B cell (primary cell): ENCODE data around the gene LRRC4C. TPM values are rescaled to one million over a fixed set of nuclear protein-coding genes. Genes with fewer than 3 reads are reported as not detected.

Source experiments
- ATAC-seq: fragments of 200-7000 bp; cut with Tn5 transposase; one replicate; pipeline ENCODE4 v1.10.0; 2021; ENCODE audit warnings: low read depth, mild to moderate bottlenecking, moderate number of reproducible peaks, moderate library complexity
- CTCF ChIA-PET: fragments of 350-600 bp; sonication (Branson Sonifier 250); formaldehyde crosslinking; loops from one replicate; lab custom pipeline; 2021; ENCODE audit warnings: antibody characterized with exemption, inconsistent platforms; lab: Charles Lee
- POLR2A ChIA-PET: fragments of 350-600 bp; sonication (Branson Sonifier 250); formaldehyde crosslinking; loops from one replicate; lab custom pipeline; 2021; ENCODE audit warnings: antibody characterized with exemption; lab: Charles Lee
- DNase-seq: peaks from one replicate; pipeline ENCODE4 v3.0.0; 2013
- H2AFZ ChIP-seq: 2 replicates; pipeline ENCODE4 v1.6.1; 2012; ENCODE audit warnings: mild to moderate bottlenecking, low read depth, low read length; ENCODE audit not compliant: insufficient read depth, poor library complexity, severe bottlenecking
- H3K27ac ChIP-seq, 2 donors: 1 replicate in 1 of 2; 2 replicates in 1 of 2; pipeline ENCODE4 v1.5.1; 2012 to 2013; ENCODE audit warnings: low read length in 2 of 2, mild to moderate bottlenecking in 2 of 2, moderate library complexity in 1 of 2
- H3K27me3 ChIP-seq, 4 experiments: fragments of 200-600 bp in 1 of 4; sonication (generic) in 1 of 4; replicated peaks in 1 of 4; 1 replicate in 2 of 4; 2 replicates in 2 of 4; pipeline versions ENCODE4 v1.6.1 to v1.7.0; 2013 to 2016; ENCODE audit warnings: low read length in 3 of 4, mild to moderate bottlenecking in 2 of 4, mixed read lengths in 1 of 4, moderate library complexity in 1 of 4; ENCODE audit not compliant: insufficient read depth in 4 of 4, control insufficient read depth in 3 of 4; ENCODE audit errors: control extremely low read depth in 1 of 4
- H3K36me3 ChIP-seq, 2 experiments: replicated peaks in 1 of 2; 1 replicate in 1 of 2; 2 replicates in 1 of 2; pipeline versions ENCODE4 v1.6.1 to v1.7.1; 2013; ENCODE audit warnings: low read length in 1 of 2; ENCODE audit not compliant: insufficient read depth in 2 of 2, control insufficient read depth in 1 of 2; ENCODE audit errors: control extremely low read depth in 1 of 2, extremely low read depth in 1 of 2
- H3K4me1 ChIP-seq, 2 donors: fragments of 200-600 bp in 1 of 2; sonication (generic) in 1 of 2; 1 replicate in 1 of 2; 2 replicates in 1 of 2; pipeline versions ENCODE4 v1.5.1 to v1.6.1; 2013 to 2017; ENCODE audit warnings: low read length in 2 of 2; ENCODE audit not compliant: control insufficient read depth in 2 of 2, insufficient read depth in 2 of 2
- H3K4me2 ChIP-seq: replicated peaks from 2 replicates; pipeline ENCODE3; 2012; ENCODE audit warnings: mild to moderate bottlenecking, low read depth, low read length; ENCODE audit not compliant: poor library complexity, severe bottlenecking
- H3K4me3 ChIP-seq, 5 experiments: fragments of 200-600 bp in 1 of 5; sonication (generic) in 1 of 5; 1 replicate in 3 of 5; 2 replicates in 2 of 5; pipeline versions ENCODE4 v1.5.1 to v1.7.0; 2011 to 2016; ENCODE audit warnings: low read length in 4 of 5, mild to moderate bottlenecking in 4 of 5, low read depth in 2 of 5, control low read depth in 1 of 5, moderate library complexity in 1 of 5; ENCODE audit not compliant: insufficient read depth in 1 of 5; ENCODE audit errors: control extremely low read depth in 1 of 5, extremely low read depth in 1 of 5
- H3K79me2 ChIP-seq: fragments of 200-600 bp; sonication (generic); one replicate; pipeline ENCODE4 v1.6.0; 2016; ENCODE audit warnings: low read length; ENCODE audit not compliant: control insufficient read depth, insufficient read depth
- H3K9ac ChIP-seq: fragments of 200-600 bp; sonication (generic); 2 replicates; pipeline ENCODE4 v1.6.1; 2017; ENCODE audit warnings: mild to moderate bottlenecking, low read length, moderate library complexity
- H3K9me3 ChIP-seq, 3 donors: one replicate each; pipeline versions ENCODE4 v1.6.1 to v1.7.1; 2013; ENCODE audit warnings: low read length in 2 of 3; ENCODE audit not compliant: control insufficient read depth in 2 of 3, insufficient read depth in 1 of 3; ENCODE audit errors: control extremely low read depth in 1 of 3
- H4K20me1 ChIP-seq: 2 replicates; pipeline ENCODE4 v1.6.0; 2012; ENCODE audit warnings: mild to moderate bottlenecking, low read length; ENCODE audit not compliant: insufficient read depth, control insufficient read depth, poor library complexity, severe bottlenecking
- H3K27ac Mint-ChIP-seq: one replicate; pipeline ENCODE4 v1.8.0; 2021; ENCODE audit warnings: mixed read lengths
- H3K27me3 Mint-ChIP-seq: one replicate; pipeline ENCODE4 v1.8.0; 2021; ENCODE audit warnings: mixed read lengths
- H3K4me1 Mint-ChIP-seq: one replicate; pipeline ENCODE4 v1.8.0; 2021; ENCODE audit warnings: mixed read lengths
- H3K4me3 Mint-ChIP-seq: one replicate; pipeline ENCODE4 v1.8.0; 2021; ENCODE audit warnings: mixed read lengths
- H3K9me3 Mint-ChIP-seq: one replicate; pipeline ENCODE4 v1.8.0; 2022; ENCODE audit warnings: mixed read lengths; ENCODE audit not compliant: insufficient read depth
- EZH2 ChIP-seq: IDR thresholded peaks from 2 replicates; pipeline ENCODE4 v1.6.1; 2012; ENCODE audit warnings: borderline replicate concordance, low read depth, mild to moderate bottlenecking, moderate library complexity, low read length; ENCODE audit not compliant: insufficient read depth, poor library complexity, severe bottlenecking
- WGBS: methylation state at CpG from one replicate; pipeline ENCODE4 v1.1.5; 2013; ENCODE audit warnings: missing lambda C conversion rate; ENCODE audit not compliant: insufficient coverage; 5-methylcytosine and 5-hydroxymethylcytosine counted together
- intact Hi-C: fragments of 100-400 bp; cut with micrococcal nuclease; formaldehyde crosslinking; loops from one replicate; pipeline ENCODE4 v1.10.0; 2022
- polyA plus RNA-seq: library from polyadenylated mRNA; depleted of rRNA; stranded (reverse); fragments of >200 nt; gene quantifications from 2 replicates; pipeline ENCODE4 v1.2.3, GENCODE V29; 2012
- total RNA-seq, 2 donors: library from RNA; stranded (reverse); fragments of 120-200 nt in 1 of 2; gene quantifications; 1 replicate in 1 of 2; 2 replicates in 1 of 2; pipeline versions ENCODE4 v1.2.3 to v1.2.4, GENCODE V29; 2013 to 2022
- TF ChIP-seq, protein P1 (sequence below): fragments of 200-600 bp; IDR thresholded peaks from one replicate; pipeline ENCODE4 v1.8.0; 2022; ENCODE audit warnings: antibody characterized with exemption, mild to moderate bottlenecking

LRRC4C gene
- total and polyA plus RNA-seq, 2 donors (not counting 1 experiment from before 2014, with no cell fraction given) = 0.57 TPM; not detected in 1

DNA sequence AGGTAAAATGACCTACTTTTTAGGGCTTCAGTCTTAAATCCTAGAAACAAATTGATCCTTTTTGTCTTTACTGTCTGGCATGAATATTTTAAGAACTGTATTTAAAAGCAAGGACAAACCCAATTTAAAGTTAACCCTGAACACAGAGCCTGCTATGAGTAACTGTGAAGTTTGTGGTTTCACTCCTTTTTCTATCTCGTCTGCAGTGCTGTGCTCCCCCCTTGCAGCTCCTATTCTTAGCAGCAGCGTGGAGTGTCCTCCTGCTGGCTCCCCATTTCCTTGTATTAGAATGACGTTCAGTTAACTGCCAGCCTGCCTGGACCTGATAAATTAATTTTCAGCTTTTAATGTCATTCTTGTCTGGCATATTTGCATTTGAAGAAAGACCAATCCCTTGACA, 40.0 kb upstream of the LRRC4C start:
- Mint-ChIP-seq H3K27me3 (no peaks in the 10 kb centered on the region), H3K27ac (no peak overlapping the region), H3K4me3 (no peak overlapping the region), H3K9me3 (no peaks in the 10 kb centered on the region), H3K4me1 (no peaks in the 10 kb centered on the region)
- H4K20me1 ChIP-seq = no peaks in the 10 kb centered on the region
- no peaks in the 10 kb centered on the region for H3K9me3 ChIP-seq
- ChIA-PET POLR2A (no interaction called here), CTCF (no interaction called here)
- H2AFZ ChIP-seq = no peak overlapping the region
- no peak overlapping the region for H3K27ac ChIP-seq
- no peak overlapping the region for H3K4me2 ChIP-seq
- no peak overlapping the region for H3K4me3 ChIP-seq
- WGBS = 0% methylated on average over 1 of the region's 3 CpGs
- intact Hi-C loops = no loop called here
- H3K9ac ChIP-seq = no peak overlapping the region
- DNase-seq (no peak), ATAC-seq (no peak)
- no peak for TF ChIP-seq EZH2
- TF ChIP-seq, protein P1, sequence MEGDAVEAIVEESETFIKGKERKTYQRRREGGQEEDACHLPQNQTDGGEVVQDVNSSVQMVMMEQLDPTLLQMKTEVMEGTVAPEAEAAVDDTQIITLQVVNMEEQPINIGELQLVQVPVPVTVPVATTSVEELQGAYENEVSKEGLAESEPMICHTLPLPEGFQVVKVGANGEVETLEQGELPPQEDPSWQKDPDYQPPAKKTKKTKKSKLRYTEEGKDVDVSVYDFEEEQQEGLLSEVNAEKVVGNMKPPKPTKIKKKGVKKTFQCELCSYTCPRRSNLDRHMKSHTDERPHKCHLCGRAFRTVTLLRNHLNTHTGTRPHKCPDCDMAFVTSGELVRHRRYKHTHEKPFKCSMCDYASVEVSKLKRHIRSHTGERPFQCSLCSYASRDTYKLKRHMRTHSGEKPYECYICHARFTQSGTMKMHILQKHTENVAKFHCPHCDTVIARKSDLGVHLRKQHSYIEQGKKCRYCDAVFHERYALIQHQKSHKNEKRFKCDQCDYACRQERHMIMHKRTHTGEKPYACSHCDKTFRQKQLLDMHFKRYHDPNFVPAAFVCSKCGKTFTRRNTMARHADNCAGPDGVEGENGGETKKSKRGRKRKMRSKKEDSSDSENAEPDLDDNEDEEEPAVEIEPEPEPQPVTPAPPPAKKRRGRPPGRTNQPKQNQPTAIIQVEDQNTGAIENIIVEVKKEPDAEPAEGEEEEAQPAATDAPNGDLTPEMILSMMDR = no peak
- no peaks in the 10 kb centered on the region for H3K27me3 ChIP-seq
- H3K36me3 ChIP-seq = no peaks in the 10 kb centered on the region
- no peaks in the 10 kb centered on the region for H3K79me2 ChIP-seq
- no peaks in the 10 kb centered on the region for H3K4me1 ChIP-seq

DNA sequence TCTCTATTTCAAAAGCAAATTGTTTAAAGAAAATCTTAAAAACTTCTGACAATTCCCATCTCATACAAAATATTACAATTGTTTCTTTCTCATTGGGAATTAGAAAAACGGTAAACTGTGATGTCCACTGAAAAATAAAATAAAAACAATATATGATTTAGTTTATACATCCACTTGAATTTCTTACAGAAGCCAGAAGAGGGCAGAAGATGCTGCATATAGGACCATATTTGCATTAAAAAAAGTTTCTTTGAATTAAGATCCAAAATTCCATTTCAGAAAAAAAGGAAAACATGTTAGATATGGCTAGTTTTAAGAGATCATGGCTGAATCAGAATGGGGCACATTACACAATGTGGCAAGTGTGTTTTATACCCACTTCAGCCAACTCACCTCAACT, 39.3 kb upstream of the LRRC4C start:
- ChIA-PET CTCF (no interaction called here), POLR2A (no interaction called here)
- Histone ChIP-seq H3K4me2 (no peak overlapping the region), H3K79me2 (no peaks in the 10 kb centered on the region), H3K4me1 (no peaks in the 10 kb centered on the region), H2AFZ (no peak overlapping the region), H3K36me3 (no peaks in the 10 kb centered on the region), H4K20me1 (no peaks in the 10 kb centered on the region), H3K9me3 (no peaks in the 10 kb centered on the region), H3K27ac (no peak overlapping the region), H3K4me3 (no peak overlapping the region), H3K9ac (no peak overlapping the region), H3K27me3 (no peaks in the 10 kb centered on the region)
- no CpG with 5 or more reads among the region's 1 CpG for WGBS
- DNase-seq (no peak), ATAC-seq (no peak)
- intact Hi-C loops = no loop called here
- Mint-ChIP-seq H3K27ac (no peak overlapping the region), H3K9me3 (no peaks in the 10 kb centered on the region), H3K4me3 (no peak overlapping the region), H3K27me3 (no peaks in the 10 kb centered on the region), H3K4me1 (no peaks in the 10 kb centered on the region)
- TF ChIP-seq, protein P1 = no peak
- TF ChIP-seq EZH2 = no peak
